ENCODE data around the gene ELMO3. TPM values are rescaled to one million over a fixed set of nuclear protein-coding genes. Genes with fewer than 3 reads are reported as not detected.

ELMO3 gene
- total and polyA plus RNA-seq, 2 of the 4 experiments (the other 2 are of a cell fraction): 0.36 to 1.6 TPM

DNA sequence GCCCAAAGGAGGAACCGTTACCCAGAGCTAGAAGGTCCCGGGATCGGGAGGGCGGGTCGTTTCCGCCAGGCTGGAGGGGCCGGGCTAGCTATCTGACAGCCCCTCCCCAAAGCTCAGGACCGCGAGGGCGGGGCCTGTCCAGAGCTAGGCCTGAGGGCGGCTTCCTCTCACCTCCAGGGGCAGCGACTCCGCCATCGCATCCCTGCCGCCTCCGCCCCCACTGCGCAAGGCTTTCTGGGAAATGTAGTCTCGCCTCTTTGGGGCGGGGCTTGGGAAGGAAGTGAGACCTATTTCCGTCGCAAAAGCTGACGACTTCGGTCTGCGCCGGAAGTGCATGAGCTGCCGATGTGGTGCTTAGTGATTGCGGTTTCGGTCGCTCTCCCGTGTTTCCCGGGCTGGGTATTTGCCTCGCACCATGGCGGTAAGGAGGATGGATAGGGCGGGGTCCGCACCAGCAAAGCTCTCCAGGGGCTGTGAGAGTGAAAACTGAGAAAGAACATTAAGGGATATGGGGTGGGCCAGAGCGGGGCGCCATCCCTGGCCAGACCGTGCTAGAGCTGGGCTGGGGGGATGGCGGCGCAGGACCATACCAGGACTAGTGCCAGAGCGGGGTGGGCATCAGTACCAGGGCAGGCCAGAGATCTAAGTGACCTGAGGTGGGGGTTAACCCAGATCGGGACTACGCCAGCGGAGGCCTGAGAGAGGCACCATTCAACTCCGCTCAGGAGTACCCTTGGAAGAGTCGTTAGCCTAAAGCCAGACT is 28.1 kb downstream of the ELMO3 start, which contains the start of gene TMEM208:
Gene TMEM208 (plus strand): TSS at position 327 of the 763 bp plus-strand sequence. CDS start 89 bp downstream, at position 416.
- BruUV-seq (replicated peaks): no TSS peak
- intact Hi-C loops (cut with micrococcal nuclease): loop anchor here (1.0 kb wide), 1 partner anchor 19 kb away; no protein-coding TSS in a partner anchor
- WGBS, 2 experiments (ENCODE audit: extremely low coverage in 2 of 2, insufficient read length in 1 of 2): 3% methylated on average over 19 of the region's 46 CpGs; no CpG with 5 or more reads in 1 of the 2 experiments

More for the DNA sequence above, 28.1 kb downstream of the ELMO3 start, which contains the start of gene TMEM208:
- Histone ChIP-seq H4K20me1 (ENCODE audit: insufficient read depth, low read length) (peaks cover 7% of the 10 kb centered on the region; the same call in 1 of the 2 replicates), H3K9me1 (ENCODE audit: insufficient read depth, low read length) (peaks cover 12% of the 10 kb centered on the region), H3K27ac (ENCODE audit: insufficient read depth, low read length) (peak within 1 kb of the TSS; percentile 89), H3K4ac (ENCODE audit: low read depth, low read length) (peak within 1 kb of the TSS; percentile 97), H2BK20ac (ENCODE audit: low read depth, low read length) (no peak within 1 kb of the TSS), H3K23ac (ENCODE audit: low read depth, low read length) (peak within 1 kb of the TSS; percentile 90), H4K8ac (ENCODE audit: low read depth in 2 of 2, low read length in 2 of 2) (peak within 1 kb of the TSS; percentile 83 to 98), H3K27me3 (ENCODE audit: control insufficient read depth, insufficient read depth, low read length) (no peaks in the 10 kb centered on the region), H2BK15ac (ENCODE audit: low read depth, low read length) (peak within 1 kb of the TSS; percentile 9; the same call in 1 of the 3 replicates), H2BK120ac (ENCODE audit: low read depth, low read length) (peak within 1 kb of the TSS; percentile 40), H3K79me1 (ENCODE audit: low read depth in 1 of 2, low read length in 2 of 2) (peaks cover 23 to 58% of the 10 kb centered on the region in 2 experiments), H2AK9ac (replicated peaks; ENCODE audit: low read depth, low read length, poor library complexity) (peak within 1 kb of the TSS; percentile 100), H3K9ac (ENCODE audit: low read depth, low read length) (peak within 1 kb of the TSS; percentile 93), H2AK5ac (ENCODE audit: low read depth, low read length) (peak within 1 kb of the TSS; percentile 86), H4K5ac (ENCODE audit: low read depth, low read length) (peak within 1 kb of the TSS; percentile 95), H3K36me3 (ENCODE audit: control insufficient read depth, insufficient read depth, low read length) (peaks cover 40% of the 10 kb centered on the region), H2BK5ac (ENCODE audit: low read depth, low read length, poor library complexity, severe bottlenecking) (peak within 1 kb of the TSS; percentile 90), H3K4me3 (ENCODE audit: insufficient read depth, low read depth, low read length) (peak within 1 kb of the TSS; percentile 80), H3K4me2 (ENCODE audit: low read depth, low read length) (peak within 1 kb of the TSS; percentile 91), H4K91ac (ENCODE audit: insufficient read depth, low read depth, low read length) (peak within 1 kb of the TSS; percentile 93), H3K56ac (ENCODE audit: extremely low read depth, insufficient read depth, low read length) (peak within 1 kb of the TSS; percentile 71), H3K4me1 (ENCODE audit: control insufficient read depth, insufficient read depth, low read length) (peaks cover 12% of the 10 kb centered on the region), H2AFZ (replicated peaks; ENCODE audit: low read length, poor library complexity) (peak within 1 kb of the TSS; percentile 97), H3K14ac (replicated peaks; ENCODE audit: low read depth, low read length) (peak within 1 kb of the TSS; percentile 98), H3K18ac (ENCODE audit: low read depth, low read length) (peak within 1 kb of the TSS; percentile 78), H3K9me3 (ENCODE audit: control insufficient read depth, insufficient read depth, low read length) (no peaks in the 10 kb centered on the region)
- dilution Hi-C loops (cut with HindIII; ENCODE audit: low sequenced_read_pairs, unreplicated experiment): no loop called here
- TF ChIP-seq RCOR1 (IDR thresholded peaks at IDR 0.05; ENCODE audit: insufficient replicate concordance, low read length) (no peak), CHD1 (IDR thresholded peaks at IDR 0.05; ENCODE audit: low read depth, low read length) (no peak), RAD21 (IDR thresholded peaks at IDR 0.05; ENCODE audit: low read length) (peak; percentile 8; the same call in 1 of the 2 replicates), NFE2L2 (IDR thresholded peaks at IDR 0.05; ENCODE audit: low read depth, low read length) (no peak), POLR2A (IDR thresholded peaks at IDR 0.05; ENCODE audit: low read depth, low read length) (peak; percentile 82), FOS (IDR thresholded peaks at IDR 0.05; ENCODE audit: low read depth, low read length) (peak; percentile 43; the same call in 1 of the 2 replicates), MXI1 (IDR thresholded peaks at IDR 0.05; ENCODE audit: borderline replicate concordance, low read depth, low read length) (peak; percentile 85), MAZ (IDR thresholded peaks at IDR 0.05; ENCODE audit: borderline replicate concordance, low read depth, low read length) (peak; percentile 96), CEBPB (IDR thresholded peaks at IDR 0.05; ENCODE audit: low read depth, low read length) (no peak)
- TF ChIP-seq, protein P1, sequence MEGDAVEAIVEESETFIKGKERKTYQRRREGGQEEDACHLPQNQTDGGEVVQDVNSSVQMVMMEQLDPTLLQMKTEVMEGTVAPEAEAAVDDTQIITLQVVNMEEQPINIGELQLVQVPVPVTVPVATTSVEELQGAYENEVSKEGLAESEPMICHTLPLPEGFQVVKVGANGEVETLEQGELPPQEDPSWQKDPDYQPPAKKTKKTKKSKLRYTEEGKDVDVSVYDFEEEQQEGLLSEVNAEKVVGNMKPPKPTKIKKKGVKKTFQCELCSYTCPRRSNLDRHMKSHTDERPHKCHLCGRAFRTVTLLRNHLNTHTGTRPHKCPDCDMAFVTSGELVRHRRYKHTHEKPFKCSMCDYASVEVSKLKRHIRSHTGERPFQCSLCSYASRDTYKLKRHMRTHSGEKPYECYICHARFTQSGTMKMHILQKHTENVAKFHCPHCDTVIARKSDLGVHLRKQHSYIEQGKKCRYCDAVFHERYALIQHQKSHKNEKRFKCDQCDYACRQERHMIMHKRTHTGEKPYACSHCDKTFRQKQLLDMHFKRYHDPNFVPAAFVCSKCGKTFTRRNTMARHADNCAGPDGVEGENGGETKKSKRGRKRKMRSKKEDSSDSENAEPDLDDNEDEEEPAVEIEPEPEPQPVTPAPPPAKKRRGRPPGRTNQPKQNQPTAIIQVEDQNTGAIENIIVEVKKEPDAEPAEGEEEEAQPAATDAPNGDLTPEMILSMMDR (conservative IDR thresholded peaks at IDR 0.05; ENCODE audit: low read depth, low read length): peak; percentile 29
- TF ChIP-seq, protein P2, sequence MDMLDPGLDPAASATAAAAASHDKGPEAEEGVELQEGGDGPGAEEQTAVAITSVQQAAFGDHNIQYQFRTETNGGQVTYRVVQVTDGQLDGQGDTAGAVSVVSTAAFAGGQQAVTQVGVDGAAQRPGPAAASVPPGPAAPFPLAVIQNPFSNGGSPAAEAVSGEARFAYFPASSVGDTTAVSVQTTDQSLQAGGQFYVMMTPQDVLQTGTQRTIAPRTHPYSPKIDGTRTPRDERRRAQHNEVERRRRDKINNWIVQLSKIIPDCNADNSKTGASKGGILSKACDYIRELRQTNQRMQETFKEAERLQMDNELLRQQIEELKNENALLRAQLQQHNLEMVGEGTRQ (IDR thresholded peaks at IDR 0.05; ENCODE audit: low read depth, low read length): no peak
- ChIA-PET CTCF (interaction anchor here (0.6 kb wide), 1 partner anchor 126 kb away, joined by 3 read pairs; no protein-coding TSS in a partner anchor), POLR2A (ENCODE audit: unreplicated experiment) (interaction anchor here (0.6 to 1.4 kb wide), 3 partner anchors 14 to 65 kb away, joined by 3 to 5 read pairs (median 5); no protein-coding TSS in a partner anchor)
- in situ Hi-C loops (cut with MboI; ENCODE audit: low sequenced_read_pairs): no loop called here
- ATAC-seq (ENCODE audit: low read depth) (peak; percentile 99), DNase-seq (peak; percentile 98)

All from IMR-90 (cell line).